ENCODE measurements around the gene TSEN54. TPM values are rescaled to one million over a fixed set of nuclear protein-coding genes. Genes with fewer than 3 reads are reported as not detected.
"Not testable (repeated sequence)": the region's sequence is repeated elsewhere in the genome, so short reads cannot be mapped to it uniquely, and the experiment has no call there.

TSEN54 gene
- 10 to 100 TPM; 20.8 to 71.0 (median 45.0) TPM for polyA plus RNA-seq (ENCODE audit: insufficient read length in 4 of 4)

GRCh38 chr17:75516255-75516618, at the start of gene TSEN54:
Gene TSEN54, plus strand, starts transcription at chr17:75516528. Its CDS starts 33 bp downstream, at chr17:75516561.
- DNase-seq (ENCODE audit: low read depth in 4 of 4, low spot score in 3 of 4), result peak; percentile 69 to 75 (median 74)

- no peak for DNase-seq (ENCODE audit: low read depth in 4 of 4, low spot score in 3 of 4)
Measured at GRCh38 chr17:75468291-75468754, 48.0 kb upstream of the TSEN54 start.

DNA sequence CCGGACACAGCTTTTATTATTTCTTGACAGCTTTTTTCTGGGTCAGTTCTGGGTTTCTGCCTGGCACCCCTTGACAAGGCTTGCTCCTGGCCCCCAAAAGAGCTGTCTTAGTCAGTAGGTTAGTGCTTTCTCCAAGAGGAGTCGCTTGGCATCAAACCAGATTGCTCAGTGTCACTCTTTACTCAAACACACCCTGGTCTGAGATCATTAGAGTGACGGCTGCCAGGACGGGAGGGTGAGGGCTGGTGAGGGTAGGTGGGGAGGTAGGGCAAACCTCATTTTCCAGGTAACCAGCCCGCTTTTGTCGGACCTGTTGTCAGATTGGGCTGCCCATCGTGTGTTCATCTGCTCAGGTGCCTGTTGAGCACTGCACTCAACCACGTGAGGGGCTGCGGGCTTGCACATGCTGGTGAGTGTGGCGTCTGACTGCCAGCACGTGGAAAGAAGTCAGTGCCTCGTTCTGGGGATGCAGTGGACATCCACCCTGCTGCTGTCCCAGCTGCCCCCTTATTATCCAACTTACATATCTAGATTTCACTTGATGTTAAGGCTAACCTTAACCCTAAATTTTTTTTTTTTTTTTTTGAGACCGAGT, 47.5 kb upstream of the TSEN54 start:
- DNase-seq (ENCODE audit: low read depth in 4 of 4, low spot score in 3 of 4), result no peak

- DNase-seq (ENCODE audit: low read depth in 4 of 4, low spot score in 3 of 4), result no peak
Measured at GRCh38 chr17:75471207-75471606, 45.1 kb upstream of the TSEN54 start.

GRCh38 chr17:75472119-75472518, 44.2 kb upstream of the TSEN54 start:
- DNase-seq (ENCODE audit: low read depth in 4 of 4, low spot score in 3 of 4), result no peak

- no peak for DNase-seq (ENCODE audit: low read depth in 4 of 4, low spot score in 3 of 4)
Measured at GRCh38 chr17:75473246-75473645, 43.1 kb upstream of the TSEN54 start.

DNA sequence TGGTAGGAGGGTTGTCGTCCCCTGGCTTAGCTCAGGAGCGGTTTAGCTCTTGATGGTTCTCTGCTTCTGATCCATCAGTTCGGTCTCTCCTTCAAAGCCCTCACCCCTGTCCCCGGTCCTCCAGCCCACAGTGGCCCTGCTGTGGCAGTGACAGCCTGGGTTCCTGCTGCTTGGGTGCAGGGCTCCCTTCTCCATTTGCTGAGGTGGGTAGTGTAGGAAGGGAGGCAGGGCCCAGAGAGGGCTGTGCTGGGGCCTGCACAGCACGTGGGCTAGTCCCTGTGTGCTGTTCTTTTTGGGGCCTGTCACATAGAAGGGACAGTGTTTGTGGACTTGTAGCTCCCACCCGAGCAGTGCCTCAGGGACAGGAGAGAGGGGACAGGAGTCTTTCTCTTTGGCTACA, 41.6 kb upstream of the TSEN54 start:
- DNase-seq (ENCODE audit: low read depth in 4 of 4, low spot score in 3 of 4), result no peak

GRCh38 chr17:75475144-75475835, 41.0 kb upstream of the TSEN54 start:
- DNase-seq (ENCODE audit: low read depth in 4 of 4, low spot score in 3 of 4), result no peak

DNA sequence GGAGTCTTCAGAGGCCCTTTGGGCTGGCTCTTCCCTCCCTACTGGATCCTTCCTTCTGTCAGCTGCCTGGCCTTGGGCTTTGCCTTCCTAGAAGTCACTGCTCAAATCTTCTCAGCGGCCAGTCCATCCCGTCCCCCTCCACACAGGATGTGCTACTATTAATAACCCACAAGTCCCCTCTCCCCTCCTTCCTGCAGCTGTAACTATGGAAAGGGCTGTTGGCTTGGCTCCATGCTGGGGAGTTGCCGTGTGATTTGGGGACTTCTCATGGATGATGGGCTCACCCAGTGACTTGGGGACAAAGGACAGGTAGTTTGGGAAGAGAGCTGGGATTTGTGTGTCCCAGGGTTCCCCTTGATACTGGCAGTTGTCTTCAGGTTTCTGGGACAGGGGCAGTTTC, 40.5 kb upstream of the TSEN54 start:
- no peak for DNase-seq (ENCODE audit: low read depth in 4 of 4, low spot score in 3 of 4)

DNA sequence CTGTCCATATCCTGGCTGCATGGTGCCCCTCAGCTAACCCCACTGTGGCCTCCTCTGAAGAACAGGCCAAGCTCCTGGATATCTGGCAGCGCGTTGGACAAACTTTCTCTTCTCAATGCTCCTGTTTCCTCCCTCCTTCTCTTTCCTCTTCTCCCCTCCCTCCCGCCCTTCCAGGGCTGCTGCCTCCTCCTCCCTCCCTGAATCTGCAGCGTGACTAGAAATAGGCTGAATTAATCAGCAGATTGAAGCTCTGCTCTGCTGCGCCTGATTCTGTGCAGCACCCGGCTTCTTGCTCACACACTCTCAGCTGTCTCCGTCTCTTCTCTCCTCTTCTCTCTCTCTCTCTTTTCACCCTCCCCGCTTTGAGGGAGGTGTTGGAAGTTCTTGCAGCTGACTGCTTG, 40.1 kb upstream of the TSEN54 start:
- no peak for DNase-seq (ENCODE audit: low read depth in 4 of 4, low spot score in 3 of 4)

DNA sequence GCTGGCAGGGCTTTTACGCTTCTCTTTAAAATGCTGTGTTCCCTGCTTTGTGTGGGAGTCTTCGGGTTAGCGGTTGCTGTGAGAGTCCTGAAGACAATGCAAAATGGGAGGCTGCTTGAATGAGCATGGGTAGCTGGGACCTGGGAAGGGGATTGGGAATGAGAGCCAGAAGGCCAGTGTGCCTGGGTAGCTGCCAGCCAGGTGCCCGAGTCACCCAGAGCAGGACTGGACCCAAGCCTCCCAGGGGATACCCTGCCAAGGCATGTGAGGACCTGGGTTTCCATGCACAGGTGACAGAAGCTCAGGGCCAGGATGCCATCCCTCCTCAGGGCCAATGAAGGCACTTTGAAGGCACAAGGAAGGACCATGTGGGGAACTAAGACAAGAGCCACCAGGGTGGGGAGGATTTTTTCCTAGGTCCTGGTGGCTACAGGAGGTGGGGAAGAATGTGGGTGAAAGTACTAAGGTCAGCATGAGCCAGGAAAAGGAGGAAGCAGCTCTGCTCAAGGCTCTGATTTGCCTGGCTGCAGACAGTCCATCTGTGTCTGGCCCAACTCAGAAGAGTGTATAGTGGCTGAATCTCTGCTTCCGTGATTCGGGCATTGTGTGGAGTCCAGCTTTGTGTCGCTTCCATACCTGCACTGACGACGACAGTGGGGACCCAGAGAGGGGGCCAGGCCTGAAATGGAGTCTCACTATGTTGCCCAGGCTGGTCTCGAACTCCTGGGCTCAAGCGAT, 39.4 kb upstream of the TSEN54 start:
- no peak for DNase-seq (ENCODE audit: low read depth in 4 of 4, low spot score in 3 of 4)

GRCh38 chr17:75477490-75477862, 38.9 kb upstream of the TSEN54 start:
- not testable (repeated sequence) for DNase-seq (ENCODE audit: low read depth in 4 of 4, low spot score in 3 of 4)

DNA sequence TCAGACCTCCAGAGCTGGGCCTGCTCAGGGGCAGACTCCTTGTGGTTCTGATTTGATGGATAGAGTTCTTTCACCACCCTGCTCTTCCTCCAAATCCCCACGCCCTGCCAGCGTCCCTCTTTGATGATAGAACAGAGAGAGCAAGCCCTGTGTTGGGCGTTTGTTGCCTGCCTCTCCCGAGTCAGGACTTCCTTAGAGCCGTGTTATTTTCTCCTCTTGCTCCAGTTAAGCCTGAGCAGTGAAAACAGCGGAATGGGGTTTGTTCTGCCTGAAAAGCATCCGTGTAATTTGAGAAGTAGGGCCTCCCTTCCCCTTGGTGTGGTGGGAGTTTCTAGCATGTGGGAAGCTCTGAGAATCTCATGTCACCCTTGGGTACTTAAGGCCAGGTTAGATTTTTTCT, 37.8 kb upstream of the TSEN54 start:
- DNase-seq (ENCODE audit: low read depth in 4 of 4, low spot score in 3 of 4), result no peak

DNA sequence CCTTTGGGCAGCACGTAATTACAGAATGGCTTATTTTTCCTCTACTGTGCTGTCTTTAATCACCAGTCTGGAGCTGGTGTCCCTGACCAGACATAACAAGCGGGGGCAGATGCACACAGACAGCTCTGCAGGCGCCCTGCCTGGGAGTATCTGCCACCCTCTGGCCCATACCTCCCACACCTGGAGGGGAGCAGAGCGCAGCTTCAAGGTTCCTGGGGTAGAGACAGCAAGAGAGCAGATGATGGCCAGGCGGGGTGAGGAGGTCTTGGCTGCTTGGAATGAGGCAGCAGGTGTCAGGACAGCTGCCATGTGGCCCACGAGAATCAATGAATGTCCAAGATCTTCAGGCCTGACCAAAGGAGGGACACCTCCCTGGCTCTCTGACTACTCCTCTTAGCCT, 36.0 kb upstream of the TSEN54 start:
- no peak for DNase-seq (ENCODE audit: low read depth in 4 of 4, low spot score in 3 of 4)

DNA sequence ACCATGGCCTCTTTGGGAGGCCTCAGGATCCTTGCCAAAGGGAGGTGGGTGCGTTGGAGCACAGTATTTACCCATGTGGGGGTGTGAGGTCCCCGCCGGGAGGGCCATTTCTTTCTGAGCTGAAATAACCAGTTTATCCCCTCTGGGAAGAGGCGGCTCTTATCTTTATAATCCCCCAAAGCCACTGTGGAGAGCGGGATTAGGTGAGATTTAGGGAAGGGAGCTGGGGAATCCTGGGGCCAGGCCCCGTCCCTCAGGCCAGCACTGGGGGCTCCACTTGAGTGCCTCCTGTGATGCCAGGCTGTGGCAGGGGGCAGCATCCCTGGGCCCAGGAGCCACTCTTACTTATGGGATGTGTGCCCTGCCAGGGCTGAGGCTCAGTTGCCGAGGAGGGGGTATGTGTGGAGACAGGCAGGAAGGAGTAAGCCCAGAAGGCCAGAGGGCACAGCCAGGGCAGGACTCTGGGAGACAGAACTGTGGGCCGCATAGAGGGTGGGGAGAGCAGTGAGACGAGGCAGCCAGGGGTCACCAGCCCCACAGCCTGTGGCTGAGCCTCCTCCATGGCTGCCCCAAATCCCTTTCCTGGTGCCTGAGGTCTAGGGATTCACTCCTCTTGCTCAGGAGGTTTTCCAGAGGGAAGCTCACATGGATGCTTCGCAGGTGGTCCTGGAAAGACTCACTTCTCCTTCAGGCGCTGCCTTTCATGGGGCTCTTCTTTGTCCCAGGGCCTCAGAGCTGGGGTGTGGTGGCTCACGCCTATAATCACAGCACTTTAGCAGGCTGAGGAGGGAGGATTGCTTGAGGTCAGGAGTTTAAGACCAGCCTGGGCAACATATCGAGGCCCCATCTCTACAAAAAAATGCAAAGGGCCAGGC, 34.9 kb upstream of the TSEN54 start:
- no peak for DNase-seq (ENCODE audit: low read depth in 4 of 4, low spot score in 3 of 4)

- DNase-seq (ENCODE audit: low read depth in 4 of 4, low spot score in 3 of 4), result no peak
Measured at GRCh38 chr17:75482098-75482942, 34.0 kb upstream of the TSEN54 start.

- DNase-seq (ENCODE audit: low read depth in 4 of 4, low spot score in 3 of 4), result no peak
Measured at GRCh38 chr17:75485688-75486087, 30.6 kb upstream of the TSEN54 start.

GRCh38 chr17:75486151-75486550, 30.2 kb upstream of the TSEN54 start:
- no peak for DNase-seq (ENCODE audit: low read depth in 4 of 4, low spot score in 3 of 4)

DNA sequence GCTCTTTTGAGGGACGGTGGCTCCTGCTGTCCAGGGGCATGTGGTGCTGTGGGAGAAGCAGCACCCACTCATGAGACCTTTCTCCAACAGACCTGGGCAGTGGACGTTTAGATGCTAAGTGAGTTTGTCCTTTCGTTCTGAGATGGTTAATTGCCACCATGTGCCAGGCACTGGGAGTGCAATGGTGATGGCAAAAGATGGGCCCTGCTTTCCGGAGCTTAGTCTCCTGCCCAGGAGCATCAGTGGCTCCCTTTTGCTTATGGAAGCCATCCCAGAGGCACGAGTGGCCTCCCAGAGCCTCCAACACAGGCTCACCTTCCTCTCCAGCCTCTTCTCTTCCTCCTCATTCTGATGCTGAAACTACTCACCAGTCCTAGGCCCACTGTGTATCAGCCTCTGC, 29.4 kb upstream of the TSEN54 start:
- no peak for DNase-seq (ENCODE audit: low read depth in 4 of 4, low spot score in 3 of 4)
